GM12878 (cell line): ENCODE data around the gene ZNF780B. TPM values are rescaled to one million over a fixed set of nuclear protein-coding genes. Genes with fewer than 3 reads are reported as not detected.
A peak's percentile ranks its signal among the peaks of the same experiment; 100 is the strongest.

Experiments used
- ATAC-seq: fragments of 200-7000 bp; cut with Tn5 transposase; 3 replicates; pipeline ENCODE4 v1.9.1; 2020; ENCODE audit warnings: mild to moderate bottlenecking, moderate library complexity
- BruUV-seq: library from RNA; stranded (reverse); fragments of 400-500 nt; replicated peaks from 2 replicates; lab custom pipeline; 2021; lab: Mats Ljungman, UMichigan
- CTCF ChIA-PET: fragments of 300-600 bp; sonication (Branson Sonifier 250); formaldehyde crosslinking; extraction: SDS; loops from one replicate; lab custom pipeline; 2021; ENCODE audit warnings: inconsistent platforms; lab: Yijun Ruan, JAX
- POLR2A ChIA-PET: fragments of 350-600 bp; formaldehyde crosslinking; extraction: SDS; loops from one replicate; lab custom pipeline; 2021; ENCODE audit warnings: inconsistent platforms; lab: Charles Lee
- RAD21 ChIA-PET: fragments of 300-600 bp; sonication (Branson Sonifier 250); formaldehyde crosslinking; loops from one replicate; lab custom pipeline; 2023; ENCODE audit warnings: antibody characterized with exemption; ENCODE audit not compliant: unreplicated experiment; lab: Charles Lee
- SMC1A ChIA-PET: fragments of 300-600 bp; sonication (Branson Sonifier 250); formaldehyde crosslinking; loops from one replicate; lab custom pipeline; 2023; ENCODE audit not compliant: unreplicated experiment, uncharacterized antibody; lab: Charles Lee
- DNase-seq: peaks from one replicate; pipeline ENCODE4 v3.0.0-alpha.2; 2011; ENCODE audit warnings: low read depth, low spot score
- FAIRE-seq: peaks from 3 replicates; lab custom pipeline; 2011; peaks lifted over from hg19 to GRCh38; lab: Jason Lieb, UNC
- H2AFZ ChIP-seq: 2 replicates; pipeline ENCODE4 v1.6.0; 2011; ENCODE audit warnings: low read depth, low read length, control low read depth; ENCODE audit not compliant: control insufficient read depth
- H3K27ac ChIP-seq: 2 replicates; pipeline ENCODE4 v1.5.1; 2011; ENCODE audit warnings: control low read depth; ENCODE audit not compliant: control insufficient read depth, insufficient read depth
- H3K27me3 ChIP-seq, 2 experiments: replicated peaks in 1 of 2; 2 replicates each; pipeline versions ENCODE4 v1.6.0 to v1.6.1; 2011; ENCODE audit warnings: low read length in 1 of 2; ENCODE audit not compliant: control insufficient read depth in 2 of 2, insufficient read depth in 2 of 2
- H3K36me3 ChIP-seq, 2 experiments: 2 replicates each; pipeline ENCODE4 v1.5.1; 2011; ENCODE audit warnings: low read length in 1 of 2; ENCODE audit not compliant: control insufficient read depth in 2 of 2, insufficient read depth in 2 of 2
- H3K4me1 ChIP-seq: 2 replicates; pipeline ENCODE4 v1.6.1; 2011; ENCODE audit warnings: mild to moderate bottlenecking, low read length, moderate library complexity, mixed read lengths; ENCODE audit not compliant: control insufficient read depth, insufficient read depth
- H3K4me2 ChIP-seq: 2 replicates; pipeline ENCODE4 v1.6.0; 2011; ENCODE audit warnings: control low read depth; ENCODE audit not compliant: control insufficient read depth, insufficient read depth
- H3K4me3 ChIP-seq: fragments of 200-600 bp; sonication (generic); 2 replicates; pipeline ENCODE4 v1.5.1; 2016
- H3K79me2 ChIP-seq: 2 replicates; pipeline ENCODE4 v1.6.0; 2011; ENCODE audit warnings: low read length; ENCODE audit not compliant: control insufficient read depth, insufficient read depth
- H3K9ac ChIP-seq: 2 replicates; pipeline ENCODE4 v1.8.0; 2011; ENCODE audit warnings: low read length, control low read depth, mixed read lengths; ENCODE audit not compliant: control insufficient read depth, insufficient read depth
- H3K9me3 ChIP-seq: replicated peaks from 3 replicates; pipeline ENCODE4 v1.5.1; 2011; ENCODE audit warnings: mild to moderate bottlenecking, low read length; ENCODE audit not compliant: control insufficient read depth, insufficient read depth
- H4K20me1 ChIP-seq: 2 replicates; pipeline ENCODE4 v1.6.0; 2011; ENCODE audit not compliant: control insufficient read depth, insufficient read depth
- ATF7 ChIP-seq: fragments of 450-650 bp; IDR thresholded peaks from 2 replicates; pipeline ENCODE4 v1.6.1; 2016; ENCODE audit warnings: low read depth, mild to moderate bottlenecking
- CHD1 ChIP-seq: IDR thresholded peaks from 2 replicates; pipeline ENCODE4 v1.6.1; 2012; ENCODE audit warnings: low read depth, low read length, improper control_type of control experiment
- NFXL1 ChIP-seq: fragments of 450-650 bp; IDR thresholded peaks from 2 replicates; pipeline ENCODE4 v1.6.1; 2017; ENCODE audit warnings: antibody characterized with exemption, mild to moderate bottlenecking, borderline replicate concordance
- NFYB ChIP-seq: IDR thresholded peaks from 2 replicates; pipeline ENCODE4 v1.6.1; 2011; ENCODE audit warnings: low read depth, mild to moderate bottlenecking, low read length, improper control_type of control experiment, moderate library complexity; ENCODE audit not compliant: insufficient read depth
- PML ChIP-seq: IDR thresholded peaks from 2 replicates; pipeline ENCODE4 v1.6.1; 2012; ENCODE audit warnings: low read length, inconsistent platforms
- RAD21 ChIP-seq: IDR thresholded peaks from 2 replicates; pipeline ENCODE4 v1.6.1; 2011; ENCODE audit warnings: mild to moderate bottlenecking, low read depth, low read length, moderate library complexity; ENCODE audit not compliant: insufficient read depth
- RELB ChIP-seq: fragments of 450-650 bp; IDR thresholded peaks from 2 replicates; pipeline ENCODE4 v1.6.1; 2017; ENCODE audit warnings: low read depth, mild to moderate bottlenecking, moderate library complexity
- SUZ12 ChIP-seq: fragments of 200-600 bp; sonication (generic); IDR thresholded peaks from one replicate; pipeline ENCODE4 v1.6.1; 2018; ENCODE audit warnings: antibody characterized with exemption, mild to moderate bottlenecking; ENCODE audit not compliant: unreplicated experiment
- TCF3 ChIP-seq: IDR thresholded peaks from 2 replicates; pipeline ENCODE4 v1.6.1; 2012; ENCODE audit warnings: low read depth, mild to moderate bottlenecking, low read length, borderline replicate concordance; ENCODE audit not compliant: insufficient read depth
- WRNIP1 ChIP-seq: IDR thresholded peaks from 2 replicates; pipeline ENCODE4 v1.6.1; 2011; ENCODE audit warnings: low read depth, low read length, improper control_type of control experiment, borderline replicate concordance
- ZBTB33 ChIP-seq: fragments of 450-650 bp; IDR thresholded peaks from 2 replicates; pipeline ENCODE4 v1.6.1; 2017; ENCODE audit warnings: mild to moderate bottlenecking
- ZNF217 ChIP-seq: fragments of 450-650 bp; IDR thresholded peaks from 2 replicates; pipeline ENCODE4 v1.6.1; 2017; ENCODE audit warnings: antibody characterized with exemption, mild to moderate bottlenecking
- WGBS: methylation state at CpG from one replicate; pipeline ENCODE4 v1.1.6; 2016; ENCODE audit warnings: low lambda C conversion rate; ENCODE audit not compliant: insufficient replicate concordance, insufficient coverage; ENCODE audit errors: missing lambda C conversion rate; 5-methylcytosine and 5-hydroxymethylcytosine counted together
- in situ Hi-C: fragments of 300-500 bp; cut with MboI; formaldehyde crosslinking; loops from 9 replicates; pipeline ENCODE4 v1.14.3; 2018; ENCODE audit warnings: mixed read lengths
- intact Hi-C: fragments of 100-400 bp; cut with micrococcal nuclease; formaldehyde crosslinking; loops from one replicate; pipeline ENCODE4 v1.14.2; 2022; ENCODE audit not compliant: unreplicated experiment
- polyA plus RNA-seq, 11 experiments: library from polyadenylated mRNA; depleted of rRNA in 4 of 11; unstranded in 6 of 11; stranded (reverse) in 5 of 11; fragments of >200 nt; fragmentation: Nextera tagmentation in 4 of 11; fragmentation: Illumina TruSeq in 1 of 11; extraction: Ambion mirVana in 4 of 11; extraction: Trizol in 1 of 11; gene quantifications; 1 replicate in 1 of 11; 2 replicates in 10 of 11; pipeline versions ENCODE4 v1.2.1 to v1.2.3, GENCODE V29; 2011 to 2016; ENCODE audit warnings: inconsistent platforms in 2 of 11, missing spikeins in 2 of 11, low read depth in 1 of 11
- total RNA-seq, 4 experiments: library from RNA; depleted of rRNA in 3 of 4; stranded (reverse); fragments of >200 nt in 3 of 4; fragmentation: Illumina TruSeq in 1 of 4; extraction: Trizol in 1 of 4; gene quantifications; 2 replicates each; pipeline versions ENCODE4 v1.2.1 to v1.2.3, GENCODE V29; 2013 to 2021
- TF ChIP-seq, protein P1 (sequence below): IDR thresholded peaks from 2 replicates; pipeline ENCODE4 v1.6.1; 2012; ENCODE audit warnings: improper control_type of control experiment, low read depth, low read length; ENCODE audit not compliant: insufficient replicate concordance

Gene ZNF780B
- total and polyA plus RNA-seq, 10 of the 15 experiments (the other 5 are each of a cell fraction or from before 2014, with no cell fraction given), result 7.3 to 24.0 (median 12.3) TPM

- TF ChIP-seq, protein P1, sequence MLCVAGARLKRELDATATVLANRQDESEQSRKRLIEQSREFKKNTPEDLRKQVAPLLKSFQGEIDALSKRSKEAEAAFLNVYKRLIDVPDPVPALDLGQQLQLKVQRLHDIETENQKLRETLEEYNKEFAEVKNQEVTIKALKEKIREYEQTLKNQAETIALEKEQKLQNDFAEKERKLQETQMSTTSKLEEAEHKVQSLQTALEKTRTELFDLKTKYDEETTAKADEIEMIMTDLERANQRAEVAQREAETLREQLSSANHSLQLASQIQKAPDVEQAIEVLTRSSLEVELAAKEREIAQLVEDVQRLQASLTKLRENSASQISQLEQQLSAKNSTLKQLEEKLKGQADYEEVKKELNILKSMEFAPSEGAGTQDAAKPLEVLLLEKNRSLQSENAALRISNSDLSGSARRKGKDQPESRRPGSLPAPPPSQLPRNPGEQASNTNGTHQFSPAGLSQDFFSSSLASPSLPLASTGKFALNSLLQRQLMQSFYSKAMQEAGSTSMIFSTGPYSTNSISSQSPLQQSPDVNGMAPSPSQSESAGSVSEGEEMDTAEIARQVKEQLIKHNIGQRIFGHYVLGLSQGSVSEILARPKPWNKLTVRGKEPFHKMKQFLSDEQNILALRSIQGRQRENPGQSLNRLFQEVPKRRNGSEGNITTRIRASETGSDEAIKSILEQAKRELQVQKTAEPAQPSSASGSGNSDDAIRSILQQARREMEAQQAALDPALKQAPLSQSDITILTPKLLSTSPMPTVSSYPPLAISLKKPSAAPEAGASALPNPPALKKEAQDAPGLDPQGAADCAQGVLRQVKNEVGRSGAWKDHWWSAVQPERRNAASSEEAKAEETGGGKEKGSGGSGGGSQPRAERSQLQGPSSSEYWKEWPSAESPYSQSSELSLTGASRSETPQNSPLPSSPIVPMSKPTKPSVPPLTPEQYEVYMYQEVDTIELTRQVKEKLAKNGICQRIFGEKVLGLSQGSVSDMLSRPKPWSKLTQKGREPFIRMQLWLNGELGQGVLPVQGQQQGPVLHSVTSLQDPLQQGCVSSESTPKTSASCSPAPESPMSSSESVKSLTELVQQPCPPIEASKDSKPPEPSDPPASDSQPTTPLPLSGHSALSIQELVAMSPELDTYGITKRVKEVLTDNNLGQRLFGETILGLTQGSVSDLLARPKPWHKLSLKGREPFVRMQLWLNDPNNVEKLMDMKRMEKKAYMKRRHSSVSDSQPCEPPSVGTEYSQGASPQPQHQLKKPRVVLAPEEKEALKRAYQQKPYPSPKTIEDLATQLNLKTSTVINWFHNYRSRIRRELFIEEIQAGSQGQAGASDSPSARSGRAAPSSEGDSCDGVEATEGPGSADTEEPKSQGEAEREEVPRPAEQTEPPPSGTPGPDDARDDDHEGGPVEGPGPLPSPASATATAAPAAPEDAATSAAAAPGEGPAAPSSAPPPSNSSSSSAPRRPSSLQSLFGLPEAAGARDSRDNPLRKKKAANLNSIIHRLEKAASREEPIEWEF, result no peak
- TF ChIP-seq NFYB, result peak; percentile 67; the same call in 1 of the 2 replicates
These were observed 72.2 kb downstream of the ZNF780B start (continued) for GRCh38 chr19:39983695-39984300.

- POLR2A ChIA-PET, result no interaction called here
- BruUV-seq, result no TSS peak
- no peak for ATAC-seq
- Histone ChIP-seq H3K27ac (no peak overlapping the region), H3K79me2 (no peaks in the 10 kb centered on the region), H2AFZ (no peak overlapping the region), H3K4me1 (no peaks in the 10 kb centered on the region), H3K9ac (no peak overlapping the region), H3K27me3 (no peaks in the 10 kb centered on the region), H3K4me3 (no peak overlapping the region), H3K4me2 (no peak overlapping the region), H3K9me3 (peaks cover 8% of the 10 kb centered on the region), H4K20me1 (no peaks in the 10 kb centered on the region), H3K36me3 (peaks cover 11 to 38% of the 10 kb centered on the region in 2 experiments)
- in situ Hi-C loops, result no loop called here
- RAD21 ChIA-PET, result no interaction called here
- DNase-seq, result no peak
- SMC1A ChIA-PET, result interaction anchor here (0.6 kb wide), 1 partner anchor 9 kb away, joined by 3 read pairs; no protein-coding TSS in a partner anchor
- 100% methylated on average over 1 of the region's 1 CpG for WGBS
- FAIRE-seq, result no peak
- intact Hi-C loops, result no loop called here
- CTCF ChIA-PET, result interaction anchor here (1.5 kb wide), 1 partner anchor 12 kb away, joined by 3 read pairs; the partner anchor contains the start of gene PSMC4
- TF ChIP-seq RAD21 (no peak), NFXL1 (no peak), PML (no peak), WRNIP1 (no peak), ZBTB33 (no peak), SUZ12 (no peak), ATF7 (no peak), TCF3 (no peak), CHD1 (no peak), RELB (no peak), ZNF217 (no peak)
These were observed 73.1 kb downstream of the ZNF780B start for GRCh38 chr19:39982883-39983282.
